Bone marrow (tissue), 2 donors: ENCODE results near the gene EBF3.

Source experiments
- DNase-seq, 2 donors: peaks; one replicate each; lab custom pipeline; 2025; lab: John Stamatoyannopoulos, UW

EBF3 gene

GRCh38 chr10:129959544-129960480 lies 4.3 kb downstream of the EBF3 start:
- DNase-seq = no peak

GRCh38 chr10:129958629-129959543 lies 5.2 kb downstream of the EBF3 start:
- DNase-seq = no peak

- no peak for DNase-seq
These were observed 5.9 kb downstream of the EBF3 start for GRCh38 chr10:129958148-129958628.

- DNase-seq = no peak
These were observed 7.0 kb downstream of the EBF3 start for GRCh38 chr10:129956876-129957673.

GRCh38 chr10:129956286-129956670 lies 7.8 kb downstream of the EBF3 start:
- no peak for DNase-seq

GRCh38 chr10:129955601-129956285 lies 8.3 kb downstream of the EBF3 start:
- no peak for DNase-seq

- DNase-seq = no peak
These were observed 9.4 kb downstream of the EBF3 start for GRCh38 chr10:129954492-129955315.

- DNase-seq = no peak
These were observed 10.7 kb downstream of the EBF3 start for GRCh38 chr10:129953119-129954051.

- DNase-seq = no peak
These were observed 11.5 kb downstream of the EBF3 start for GRCh38 chr10:129952378-129953118.

- DNase-seq = no peak
These were observed 12.2 kb downstream of the EBF3 start for GRCh38 chr10:129951970-129952265.

- DNase-seq = no peak
These were observed 12.7 kb downstream of the EBF3 start for GRCh38 chr10:129951101-129951969.

- DNase-seq = no peak
These were observed 13.4 kb downstream of the EBF3 start for GRCh38 chr10:129950676-129951075.

GRCh38 chr10:129949891-129950291 lies 14.2 kb downstream of the EBF3 start:
- DNase-seq = no peak

- no peak for DNase-seq
These were observed 14.7 kb downstream of the EBF3 start for GRCh38 chr10:129949411-129949810.

GRCh38 chr10:129946859-129947258 lies 17.2 kb downstream of the EBF3 start:
- no peak for DNase-seq

- DNase-seq = no peak
These were observed 17.9 kb downstream of the EBF3 start for GRCh38 chr10:129945941-129946760.

- no peak for DNase-seq
These were observed 18.5 kb downstream of the EBF3 start for GRCh38 chr10:129945526-129945925.
